Limb (tissue), 2 donors: ENCODE data around the gene ETS2.

Source experiments
- DNase-seq, 2 donors: peaks; one replicate each; pipeline ENCODE4 v3.0.0-alpha.2; 2016; ENCODE audit errors: extremely low spot score in 2 of 2

Gene ETS2

GRCh38 chr21:38777531-38777930 is 28.2 kb upstream of the ETS2 start:
- DNase-seq = no peak

- no peak for DNase-seq
These were observed 24.9 kb upstream of the ETS2 start for GRCh38 chr21:38780879-38781278.

- DNase-seq = no peak
These were observed 21.1 kb upstream of the ETS2 start for GRCh38 chr21:38784458-38785266.

DNA sequence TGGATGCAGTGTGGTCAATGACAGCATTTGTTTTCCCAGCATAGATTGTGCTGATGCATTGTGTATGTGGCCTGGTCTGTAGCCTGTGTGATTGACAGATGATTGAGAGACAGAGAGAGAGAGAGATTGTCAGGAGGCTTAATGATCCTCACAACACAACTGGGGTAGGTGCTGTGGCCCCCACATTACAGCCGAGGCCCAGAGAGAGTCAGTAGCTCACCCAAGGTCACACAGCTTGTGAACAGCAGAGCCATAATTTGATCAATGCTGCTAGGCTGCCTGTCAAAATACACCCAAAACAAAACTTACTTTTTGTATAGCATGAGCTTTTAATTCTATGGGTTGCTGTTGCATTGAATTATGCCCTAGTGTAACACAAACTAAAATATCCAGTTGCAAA is 20.2 kb upstream of the ETS2 start:
- DNase-seq = no peak

- DNase-seq = no peak
These were observed 18.7 kb upstream of the ETS2 start for GRCh38 chr21:38787016-38787415.

DNA sequence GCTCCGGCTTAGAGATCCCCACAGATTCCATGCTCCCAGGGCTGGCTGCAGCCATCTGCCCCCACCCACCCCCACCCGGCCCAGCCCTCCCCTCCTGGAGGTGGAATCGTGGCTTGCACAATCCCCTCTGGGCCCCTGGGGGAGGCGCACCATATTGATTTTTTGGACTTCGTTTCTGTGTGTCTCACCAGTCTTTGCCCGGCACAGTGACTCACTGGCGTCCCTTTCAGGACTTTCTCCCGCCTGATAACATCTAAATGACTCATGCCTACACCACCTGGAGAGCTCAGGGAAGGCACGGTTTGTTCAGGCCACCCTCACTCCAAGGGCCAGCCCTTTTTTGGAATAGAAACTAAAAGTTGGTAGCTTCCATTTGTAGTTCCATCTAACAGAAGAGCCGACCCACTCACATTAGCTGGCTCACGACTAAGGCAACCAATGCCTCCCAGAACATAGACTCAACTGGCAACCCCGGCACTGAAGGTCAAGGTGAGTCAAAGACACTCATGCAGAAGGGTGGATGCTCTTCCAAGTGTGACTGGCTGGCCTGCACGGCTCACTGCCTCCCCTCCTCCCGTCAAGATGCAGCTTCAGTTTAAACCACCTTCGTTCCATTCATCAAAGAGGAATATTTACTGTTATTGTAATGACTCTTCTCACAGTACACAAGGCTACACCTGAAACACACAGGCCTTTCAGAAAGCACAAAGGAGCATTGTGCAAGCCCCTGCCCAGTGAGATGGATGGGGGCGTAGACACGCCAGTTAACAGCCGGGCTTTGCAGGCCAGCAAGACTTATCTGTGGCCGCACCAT is 18.1 kb upstream of the ETS2 start:
- DNase-seq = no peak

- DNase-seq = no peak
These were observed 17.3 kb upstream of the ETS2 start for GRCh38 chr21:38788275-38788905.

DNA sequence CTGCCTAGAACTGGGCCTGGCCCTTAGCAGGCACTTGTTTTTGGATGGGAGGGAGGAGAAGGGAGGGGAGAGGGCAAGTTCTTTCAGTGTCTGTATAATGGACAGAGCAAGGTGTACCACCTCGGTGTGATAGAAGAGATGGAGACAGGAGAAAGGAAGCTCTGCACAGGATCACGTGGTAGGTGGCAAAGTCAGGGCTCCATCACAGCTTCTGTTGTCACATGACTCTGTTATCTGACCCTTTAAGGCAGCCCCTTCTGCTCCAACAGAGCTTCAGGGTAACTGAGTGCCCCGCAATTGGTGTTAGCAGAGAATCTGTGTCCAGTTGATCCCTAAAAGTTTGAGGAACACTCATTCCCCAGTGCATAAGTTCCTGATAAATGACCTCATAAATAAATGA is 16.5 kb upstream of the ETS2 start:
- no peak for DNase-seq

- DNase-seq = no peak
These were observed 15.7 kb upstream of the ETS2 start for GRCh38 chr21:38790059-38790458.

GRCh38 chr21:38790961-38791360 is 14.8 kb upstream of the ETS2 start:
- no peak for DNase-seq

DNA sequence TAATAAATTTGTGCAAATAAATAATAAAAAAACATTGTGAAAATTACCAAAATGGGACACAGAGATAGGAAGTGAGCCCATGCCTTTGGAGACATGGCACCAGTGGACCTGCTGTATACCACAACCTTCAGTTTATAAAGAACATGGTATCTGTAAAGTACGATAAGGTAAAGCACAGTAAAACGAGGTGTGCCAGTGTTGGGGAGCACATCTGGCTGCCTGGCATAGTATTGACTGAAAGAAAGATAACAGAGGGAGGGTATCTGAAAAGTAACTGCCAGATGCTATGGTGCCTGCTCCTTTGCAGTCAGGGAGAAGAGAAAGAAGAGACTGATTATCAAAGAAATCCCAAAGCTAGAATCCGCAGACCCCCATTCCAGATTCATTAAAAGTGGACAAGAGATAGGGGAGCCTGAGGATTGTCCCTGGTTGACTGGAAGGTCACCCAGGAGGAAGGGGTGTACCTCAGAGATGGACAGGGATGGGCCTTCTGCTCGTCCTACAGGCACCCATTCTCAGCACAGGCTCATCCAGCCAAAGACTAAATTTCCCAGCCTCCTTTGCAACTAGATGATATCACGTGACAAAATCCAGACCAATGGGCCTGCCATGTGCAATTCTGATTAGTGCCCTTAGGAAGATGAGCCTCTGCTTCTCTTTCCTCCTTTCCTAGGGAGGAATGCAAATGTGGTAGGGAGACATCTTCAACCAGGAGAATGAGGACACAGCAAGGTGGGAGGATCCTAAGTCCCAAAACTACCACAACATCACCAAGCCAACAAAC is 12.9 kb upstream of the ETS2 start:
- DNase-seq = no peak

DNA sequence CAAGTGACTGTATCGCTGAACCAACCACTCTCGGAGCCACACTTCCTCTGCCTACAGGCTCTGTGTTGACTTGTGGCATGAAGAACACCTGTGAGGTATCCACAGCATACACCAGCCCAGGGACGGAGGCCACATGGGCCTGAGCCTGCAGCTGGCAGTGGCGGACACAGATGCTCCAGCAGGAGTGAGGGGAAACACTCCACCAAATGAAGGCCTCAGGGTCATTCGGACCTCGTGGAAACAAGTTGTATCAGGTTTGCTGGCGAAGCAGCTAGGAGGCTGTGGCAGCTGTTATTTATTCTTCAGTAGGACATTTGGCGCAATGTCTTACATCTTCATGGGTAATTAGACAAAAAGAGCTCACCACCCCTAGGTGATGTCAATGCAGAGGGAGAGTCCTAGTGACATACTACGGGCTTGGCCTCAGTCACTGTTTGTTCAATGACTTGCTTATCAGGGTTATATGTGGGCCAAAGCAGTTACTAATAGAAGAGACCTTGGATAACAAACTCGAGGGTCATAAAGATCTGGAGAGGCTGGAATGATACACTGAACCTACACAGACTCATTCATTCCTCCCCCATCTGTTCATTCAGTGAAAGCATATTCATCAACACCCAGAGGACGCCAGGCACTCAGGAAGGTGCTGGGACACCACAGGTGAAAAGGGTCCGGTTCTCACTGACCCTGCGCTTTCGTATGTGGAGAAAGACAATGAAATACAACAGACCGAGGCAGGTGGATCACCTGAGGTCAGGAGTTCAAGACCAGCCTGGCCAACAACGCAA is 11.6 kb upstream of the ETS2 start:
- no peak for DNase-seq

GRCh38 chr21:38794978-38795377 is 10.8 kb upstream of the ETS2 start:
- no peak for DNase-seq

DNA sequence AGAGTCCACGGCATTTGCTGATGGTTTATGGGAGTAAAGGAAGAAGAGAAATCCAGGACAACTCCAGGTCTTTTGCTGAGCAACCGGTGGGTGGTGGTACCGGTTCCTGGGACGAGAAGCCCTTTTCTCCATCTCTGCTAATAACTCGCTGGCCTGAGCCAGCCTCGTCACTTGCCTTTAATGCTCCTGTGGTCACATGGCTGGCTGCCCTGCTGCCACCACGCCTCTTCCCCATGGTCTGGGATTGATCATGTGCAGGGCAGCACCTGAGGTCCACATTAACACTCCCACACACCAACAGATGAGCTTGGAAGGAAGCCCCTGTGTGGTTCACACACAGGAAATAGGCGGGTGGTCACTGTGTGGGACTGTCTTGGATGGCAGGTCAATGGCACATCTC is 10.3 kb upstream of the ETS2 start:
- no peak for DNase-seq

- DNase-seq = no peak
These were observed 9.3 kb upstream of the ETS2 start for GRCh38 chr21:38796424-38796823.

- no peak for DNase-seq
These were observed 8.3 kb upstream of the ETS2 start for GRCh38 chr21:38797470-38797869.

- no peak for DNase-seq
These were observed 7.6 kb upstream of the ETS2 start for GRCh38 chr21:38798081-38798480.

GRCh38 chr21:38798481-38798882 is 7.2 kb upstream of the ETS2 start:
- DNase-seq = no peak

DNA sequence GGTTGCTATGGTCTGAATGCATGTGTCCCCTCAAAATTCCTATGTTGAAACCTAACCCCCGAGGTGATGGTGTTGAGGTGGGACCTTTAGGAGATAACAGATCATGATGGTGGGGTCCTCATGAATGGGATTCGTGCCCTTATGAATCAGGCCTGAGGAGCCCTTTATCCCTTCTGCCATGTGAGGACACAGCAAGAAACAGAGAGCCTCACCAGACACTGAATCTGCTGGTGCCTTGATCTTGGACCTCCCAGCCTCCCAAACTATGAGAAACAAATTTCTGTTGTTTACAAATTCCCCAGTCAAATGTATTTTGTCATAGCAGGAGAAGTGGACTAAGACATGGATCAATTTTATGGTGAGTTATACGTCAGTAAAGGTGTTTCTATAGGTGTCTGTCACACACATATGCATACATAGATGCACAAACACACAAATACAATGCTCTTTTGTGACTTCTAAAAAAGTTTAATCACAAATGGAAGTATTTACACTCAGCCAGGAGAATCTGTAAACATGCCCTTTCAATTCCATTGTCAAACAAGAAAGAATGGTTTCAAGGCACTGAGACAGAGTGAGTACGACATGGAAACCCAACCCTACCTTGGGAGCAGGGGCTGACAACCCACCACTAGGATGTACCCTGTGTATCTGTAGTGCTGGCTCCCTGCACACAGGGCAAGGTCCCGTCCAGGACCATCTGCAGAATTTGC is 5.5 kb upstream of the ETS2 start:
- DNase-seq = no peak
